H1 (cell line): ENCODE measurements around the gene INF2. TPM values are rescaled to one million over a fixed set of nuclear protein-coding genes. Genes with fewer than 3 reads are reported as not detected.
A peak's percentile ranks its signal among the peaks of the same experiment; 100 is the strongest.

Experiments used
- CTCF ChIA-PET: fragments of 300-600 bp; sonication (Branson Sonifier 250); formaldehyde crosslinking; loops from one replicate; lab custom pipeline; 2021; ENCODE audit not compliant: partially characterized antibody; lab: Charles Lee
- POLR2A ChIA-PET: fragments of 300-600 bp; sonication (Branson Sonifier 250); formaldehyde crosslinking; loops from one replicate; lab custom pipeline; 2021; ENCODE audit warnings: inconsistent platforms; ENCODE audit not compliant: partially characterized antibody; lab: Charles Lee
- DNase-seq, 2 experiments: peaks; one replicate each; pipeline versions ENCODE4 v3.0.0 to v3.0.0-alpha.2; 2010 to 2022; ENCODE audit warnings: low spot score in 2 of 2, low read depth in 1 of 2, mixed read lengths in 1 of 2
- FAIRE-seq: peaks from 2 replicates; lab custom pipeline; 2011; peaks lifted over from hg19 to GRCh38; lab: Jason Lieb, UNC
- H2AFZ ChIP-seq: 2 replicates; pipeline ENCODE4 v1.8.1; 2012; ENCODE audit warnings: low read length, inconsistent platforms
- H2AK5ac ChIP-seq: 2 replicates; pipeline ENCODE4 v1.6.1; 2013; ENCODE audit warnings: low read depth, low read length
- H2BK120ac ChIP-seq: replicated peaks from 2 replicates; pipeline ENCODE3; 2013; ENCODE audit warnings: low read depth, low read length, inconsistent platforms
- H2BK12ac ChIP-seq: 2 replicates; pipeline ENCODE4 v1.6.1; 2013; ENCODE audit warnings: low read depth, low read length
- H2BK15ac ChIP-seq: 2 replicates; pipeline ENCODE4 v1.6.1; 2013; ENCODE audit warnings: low read length
- H2BK20ac ChIP-seq: 2 replicates; pipeline ENCODE4 v1.6.1; 2013; ENCODE audit warnings: low read length
- H2BK5ac ChIP-seq: 2 replicates; pipeline ENCODE4 v1.6.1; 2013; ENCODE audit warnings: low read depth, low read length
- H3K14ac ChIP-seq: 2 replicates; pipeline ENCODE4 v1.6.1; 2013; ENCODE audit warnings: inconsistent platforms; ENCODE audit not compliant: insufficient read length
- H3K18ac ChIP-seq: 2 replicates; pipeline ENCODE4 v1.6.1; 2013; ENCODE audit warnings: low read length; ENCODE audit errors: extremely low read depth
- H3K23ac ChIP-seq: 2 replicates; pipeline ENCODE4 v1.6.1; 2013; ENCODE audit warnings: inconsistent platforms; ENCODE audit not compliant: insufficient read length
- H3K23me2 ChIP-seq: 2 replicates; pipeline ENCODE4 v1.6.1; 2013; ENCODE audit warnings: low read depth, low read length
- H3K27ac ChIP-seq: 2 replicates; pipeline ENCODE4 v1.6.1; 2011; ENCODE audit warnings: low read depth, low read length, inconsistent platforms
- H3K27me3 ChIP-seq, 4 experiments: replicated peaks in 1 of 4; 1 replicate in 1 of 4; 2 replicates in 3 of 4; pipeline versions ENCODE4 v1.6.1 to v1.8.1; 2011 to 2013; ENCODE audit warnings: low read length in 3 of 4, mild to moderate bottlenecking in 3 of 4, inconsistent platforms in 2 of 4, mixed read lengths in 2 of 4, moderate library complexity in 1 of 4; ENCODE audit not compliant: control insufficient read depth in 3 of 4, insufficient read depth in 3 of 4; ENCODE audit errors: extremely low read depth in 1 of 4
- H3K36me3 ChIP-seq, 4 experiments: 2 replicates each; pipeline versions ENCODE4 v1.6.1 to v1.8.1; 2011 to 2013; ENCODE audit warnings: mild to moderate bottlenecking in 4 of 4, low read length in 3 of 4, moderate library complexity in 2 of 4, control low read depth in 1 of 4, inconsistent platforms in 1 of 4; ENCODE audit not compliant: insufficient read depth in 4 of 4, control insufficient read depth in 2 of 4
- H3K4ac ChIP-seq: replicated peaks from 2 replicates; pipeline ENCODE3; 2013; ENCODE audit warnings: low read length, low read depth, mixed read lengths, inconsistent platforms; ENCODE audit not compliant: insufficient read length
- H3K4me1 ChIP-seq, 4 experiments: replicated peaks in 1 of 4; 1 replicate in 1 of 4; 2 replicates in 3 of 4; pipeline versions ENCODE4 v1.6.1 to v1.8.1; 2011 to 2013; ENCODE audit warnings: low read length in 3 of 4, inconsistent platforms in 2 of 4, mixed read lengths in 1 of 4; ENCODE audit not compliant: insufficient read depth in 4 of 4, control insufficient read depth in 3 of 4
- H3K4me2 ChIP-seq, 2 experiments: 2 replicates each; pipeline versions ENCODE4 v1.6.1 to v1.8.1; 2011 to 2013; ENCODE audit warnings: low read depth in 2 of 2, low read length in 2 of 2, control low read depth in 1 of 2, inconsistent platforms in 1 of 2, mild to moderate bottlenecking in 1 of 2; ENCODE audit not compliant: insufficient read depth in 1 of 2
- H3K4me3 ChIP-seq, 4 experiments: fragments of 200-600, 300-600 bp in 1 of 4; sonication (generic), shearing (Covaris generic), sonication (Bioruptor Twin) in 1 of 4; 2 replicates each; pipeline versions ENCODE4 v1.5.1 to v1.8.1; 2011 to 2016; ENCODE audit warnings: low read length in 4 of 4, low read depth in 3 of 4, control low read depth in 2 of 4, inconsistent platforms in 2 of 4, mild to moderate bottlenecking in 2 of 4, mixed read lengths in 1 of 4, moderate library complexity in 1 of 4; ENCODE audit not compliant: insufficient read depth in 2 of 4; ENCODE audit errors: extremely low read depth in 1 of 4
- H3K56ac ChIP-seq: replicated peaks from 2 replicates; pipeline ENCODE3; 2013; ENCODE audit warnings: low read depth, mild to moderate bottlenecking, mixed read lengths, low read length, inconsistent platforms; ENCODE audit not compliant: insufficient read length
- H3K79me1 ChIP-seq: 2 replicates; pipeline ENCODE4 v1.6.1; 2013; ENCODE audit warnings: low read depth, low read length, control low read depth
- H3K79me2 ChIP-seq, 2 experiments: 2 replicates each; pipeline versions ENCODE4 v1.6.1 to v1.8.1; 2012 to 2013; ENCODE audit warnings: low read length in 2 of 2, mild to moderate bottlenecking in 2 of 2, inconsistent platforms in 1 of 2; ENCODE audit not compliant: insufficient read depth in 2 of 2, control insufficient read depth in 1 of 2
- H3K9ac ChIP-seq, 4 experiments: replicated peaks in 1 of 4; 1 replicate in 1 of 4; 2 replicates in 3 of 4; pipeline versions ENCODE4 v1.6.1 to v1.8.1; 2011 to 2013; ENCODE audit warnings: low read depth in 3 of 4, low read length in 3 of 4, control low read depth in 2 of 4, mild to moderate bottlenecking in 2 of 4, moderate library complexity in 2 of 4, inconsistent platforms in 1 of 4; ENCODE audit errors: extremely low read depth in 1 of 4
- H3K9me3 ChIP-seq, 2 experiments: 2 replicates each; pipeline versions ENCODE4 v1.6.1 to v1.8.1; 2012 to 2013; ENCODE audit warnings: mild to moderate bottlenecking in 2 of 2, moderate library complexity in 2 of 2, control low read depth in 1 of 2, inconsistent platforms in 1 of 2, low read depth in 1 of 2, low read length in 1 of 2, mixed read lengths in 1 of 2; ENCODE audit not compliant: insufficient read depth in 2 of 2
- H4K20me1 ChIP-seq, 2 experiments: replicated peaks in 1 of 2; 2 replicates each; pipeline versions ENCODE3 to v1.8.1; 2011 to 2013; ENCODE audit warnings: inconsistent platforms in 2 of 2, low read length in 2 of 2, mild to moderate bottlenecking in 1 of 2; ENCODE audit not compliant: insufficient read depth in 2 of 2, control insufficient read depth in 1 of 2
- H4K5ac ChIP-seq: 2 replicates; pipeline ENCODE4 v1.6.1; 2013; ENCODE audit warnings: low read length, low read depth, mixed read lengths, inconsistent platforms; ENCODE audit not compliant: insufficient read length
- H4K8ac ChIP-seq: 2 replicates; pipeline ENCODE4 v1.8.0; 2013; ENCODE audit warnings: mild to moderate bottlenecking, moderate library complexity, low read length, inconsistent platforms; ENCODE audit not compliant: insufficient read depth; ENCODE audit errors: extremely low read depth
- H4K91ac ChIP-seq: replicated peaks from 2 replicates; pipeline ENCODE3; 2013; ENCODE audit warnings: low read length, mixed read lengths, inconsistent platforms; ENCODE audit not compliant: insufficient read length
- CHD1 ChIP-seq: IDR thresholded peaks from 2 replicates; pipeline ENCODE4 v1.6.1; 2012; ENCODE audit warnings: low read depth, low read length, improper control_type of control experiment
- CTBP2 ChIP-seq: IDR thresholded peaks from 2 replicates; pipeline ENCODE4 v1.7.0; 2011; ENCODE audit warnings: borderline replicate concordance, mild to moderate bottlenecking, moderate library complexity, mixed read lengths, low read length; ENCODE audit not compliant: insufficient read depth, insufficient read length
- KDM1A ChIP-seq: fragments of 200-600, 300-600 bp; sonication (generic); IDR thresholded peaks from 2 replicates; pipeline ENCODE4 v1.7.1; 2016; ENCODE audit warnings: mild to moderate bottlenecking, low read length, borderline replicate concordance
- RAD21 ChIP-seq, 2 experiments: IDR thresholded peaks in 1 of 2; conservative IDR thresholded peaks in 1 of 2; 2 replicates each; pipeline ENCODE4 v1.6.1; 2011; ENCODE audit warnings: low read depth in 2 of 2, low read length in 2 of 2, improper control_type of control experiment in 1 of 2, inconsistent platforms in 1 of 2, mild to moderate bottlenecking in 1 of 2, moderate library complexity in 1 of 2
- SIRT6 ChIP-seq: IDR thresholded peaks from one replicate; pipeline ENCODE4 v1.7.1; 2012; ENCODE audit warnings: low read length, inconsistent platforms
- SP4 ChIP-seq: IDR thresholded peaks from 2 replicates; pipeline ENCODE4 v1.6.1; 2012; ENCODE audit warnings: low read length, inconsistent platforms
- TCF12 ChIP-seq: IDR thresholded peaks from 2 replicates; pipeline ENCODE4 v1.6.1; 2011; ENCODE audit warnings: low read depth, mild to moderate bottlenecking, low read length
- WGBS, 2 experiments: shearing (Covaris generic) in 1 of 2; methylation state at CpG; one replicate each; pipeline versions ENCODE4 v1.1.6 to v1.1.7; 2013 to 2015; ENCODE audit warnings: low lambda C conversion rate in 2 of 2, mixed read lengths in 2 of 2, inconsistent platforms in 1 of 2, low coverage in 1 of 2, missing lambda C conversion rate in 1 of 2; ENCODE audit not compliant: insufficient replicate concordance in 2 of 2, insufficient coverage in 1 of 2, insufficient read length in 1 of 2; ENCODE audit errors: extremely low coverage in 1 of 2, missing lambda C conversion rate in 1 of 2; 5-methylcytosine and 5-hydroxymethylcytosine counted together
- polyA plus RNA-seq, 7 experiments: library from polyadenylated mRNA; depleted of rRNA in 3 of 7; stranded (reverse) in 5 of 7; unstranded in 2 of 7; fragments of >200 nt in 5 of 7; fragments of 200-250 nt in 2 of 7; gene quantifications; 1 replicate in 5 of 7; 2 replicates in 1 of 7; 4 replicates in 1 of 7; pipeline versions ENCODE4 v1.2.1 to v1.2.3, GENCODE V29; 2011 to 2013; ENCODE audit warnings: missing spikeins in 2 of 7, mixed read lengths in 2 of 7
- total RNA-seq: library from RNA; stranded (reverse); fragmentation: NEBNext Ultra II Directional; extraction: Animal tissue kit (Norgen Biotek cat#: 25700); gene quantifications from 2 replicates; pipeline ENCODE4 v1.2.1, GENCODE V29; 2021

Gene INF2
- total and polyA plus RNA-seq, 2 of the 8 experiments (the other 6 are each of a cell fraction or from before 2014, with no cell fraction given) = 29.1 to 59.5 TPM

- H3K36me3 ChIP-seq = no peaks in the 10 kb centered on the region
- 94% methylated on average over 12 of the region's 12 CpGs; no CpG with 5 or more reads in 1 of the 2 experiments for WGBS, 2 experiments
- no peak overlapping the region for H2BK5ac ChIP-seq
- H3K4ac ChIP-seq = no peak overlapping the region
- no peak overlapping the region for H4K91ac ChIP-seq
- H3K79me2 ChIP-seq = no peaks in the 10 kb centered on the region
- H4K8ac ChIP-seq = no peak overlapping the region
- H3K27me3 ChIP-seq = no peaks in the 10 kb centered on the region
- H2BK12ac ChIP-seq = peak overlapping the region; percentile 12; the same call in 1 of the 2 replicates
- peak overlapping the region; percentile 61; the same call in 1 of the 2 replicates for H2BK20ac ChIP-seq
- peaks cover 0 to 14% (median 9%) of the 10 kb centered on the region in 4 experiments; a peak in 6 of 7 replicates for H3K4me1 ChIP-seq
- H4K5ac ChIP-seq = no peak overlapping the region
- H2BK120ac ChIP-seq = no peak overlapping the region
- no peak overlapping the region for H3K23ac ChIP-seq
- no peak overlapping the region for H3K9ac ChIP-seq
- H2AFZ ChIP-seq = no peak overlapping the region
- no peak overlapping the region for H3K4me2 ChIP-seq
- no peak overlapping the region for H3K4me3 ChIP-seq
- DNase-seq = no peak
- H3K23me2 ChIP-seq = peaks cover 6% of the 10 kb centered on the region; the same call in 1 of the 2 replicates
- no peak overlapping the region for H3K27ac ChIP-seq
- H3K14ac ChIP-seq = no peak overlapping the region
- ChIA-PET CTCF (interaction anchor here (1.1 to 2.4 kb wide), 6 partner anchors 12 to 103 kb away, joined by 3 to 26 read pairs (median 8); no protein-coding TSS in a partner anchor), POLR2A (interaction anchor here (10.2 kb wide), 1 partner anchor 14 kb away, joined by 94 read pairs; no protein-coding TSS in a partner anchor)
- H2AK5ac ChIP-seq = no peak overlapping the region
- H4K20me1 ChIP-seq = peaks cover 2 to 6% of the 10 kb centered on the region in 2 experiments
- peak overlapping the region; percentile 46; the same call in 1 of the 2 replicates for H2BK15ac ChIP-seq
- H3K56ac ChIP-seq = no peak overlapping the region
- no peak for FAIRE-seq
- H3K9me3 ChIP-seq = no peaks in the 10 kb centered on the region
- peaks cover 2% of the 10 kb centered on the region; the same call in 1 of the 2 replicates for H3K79me1 ChIP-seq
- no peak overlapping the region for H3K18ac ChIP-seq
- TF ChIP-seq SP4 (no peak), CHD1 (no peak), SIRT6 (no peak), CTBP2 (no peak), RAD21 (IDR thresholded peaks at IDR 0.05 in 1 of 2, conservative IDR thresholded peaks at IDR 0.05 in 1 of 2; ENCODE audit: low read depth in 2 of 2, low read length in 2 of 2) (no peak), TCF12 (no peak), KDM1A (no peak)
Observed at GRCh38 chr14:104666981-104667380, 22.4 kb upstream of the INF2 start.
